HepG2 (cell line): ENCODE data around the gene ACSF3. TPM values are rescaled to one million over a fixed set of nuclear protein-coding genes. Genes with fewer than 3 reads are reported as not detected.

Source experiments
- ATAC-seq: fragments of 200-7000 bp; cut with Tn5 transposase; 3 replicates; pipeline ENCODE4 v1.9.1; 2020; ENCODE audit warnings: mild to moderate bottlenecking, moderate library complexity
- BruUV-seq: library from RNA; stranded (reverse); fragments of 400-500 nt; replicated peaks from 2 replicates; lab custom pipeline; 2021; lab: Mats Ljungman, UMichigan
- CTCF ChIA-PET: fragments of 300-600 bp; formaldehyde crosslinking; extraction: SDS; loops from one replicate; lab custom pipeline; 2021; ENCODE audit warnings: low total read pairs, inconsistent platforms, low intra/inter-chr PET ratio; lab: Yijun Ruan, JAX
- POLR2A ChIA-PET: fragments of 350-600 bp; sonication (Branson Sonifier 250); formaldehyde crosslinking; loops from one replicate; lab custom pipeline; 2020; ENCODE audit warnings: antibody characterized with exemption, inconsistent platforms; lab: Yijun Ruan, JAX
- DNase-seq: peaks from one replicate; pipeline ENCODE4 v3.0.0-alpha.2; 2015; ENCODE audit warnings: low spot score
- FAIRE-seq: peaks from 3 replicates; lab custom pipeline; 2011; peaks lifted over from hg19 to GRCh38; lab: Jason Lieb, UNC
- H2AFZ ChIP-seq: one replicate; pipeline ENCODE4 v1.6.1; 2011; ENCODE audit warnings: low read length, inconsistent platforms
- H3K27ac ChIP-seq: fragments of 300-600 bp; 3 replicates; pipeline ENCODE4 v1.8.0; 2011; ENCODE audit warnings: mixed run types, mild to moderate bottlenecking, mixed read lengths, low read length, inconsistent platforms; ENCODE audit not compliant: insufficient read depth; ENCODE audit errors: extremely low read length
- H3K27me3 ChIP-seq, 2 experiments: fragments of 200-600 bp in 1 of 2; 2 replicates in 1 of 2; 3 replicates in 1 of 2; pipeline versions ENCODE4 v1.6.0 to v1.8.0; 2011; ENCODE audit warnings: low read length in 2 of 2, mild to moderate bottlenecking in 2 of 2, moderate library complexity in 2 of 2, inconsistent platforms in 1 of 2; ENCODE audit not compliant: insufficient read depth in 2 of 2, control insufficient read depth in 1 of 2
- H3K36me3 ChIP-seq, 2 experiments: fragments of 200-600 bp in 1 of 2; replicated peaks in 1 of 2; 2 replicates in 1 of 2; 3 replicates in 1 of 2; pipeline versions ENCODE4 v1.5.1 to v1.8.0; 2011; ENCODE audit warnings: low read length in 2 of 2, inconsistent platforms in 1 of 2; ENCODE audit not compliant: insufficient read depth in 2 of 2, control insufficient read depth in 1 of 2
- H3K4me1 ChIP-seq: 2 replicates; pipeline ENCODE4 v1.5.1; 2012; ENCODE audit warnings: low read length, inconsistent platforms; ENCODE audit not compliant: insufficient read depth
- H3K4me2 ChIP-seq: 2 replicates; pipeline ENCODE4 v1.6.0; 2011; ENCODE audit warnings: low read depth, low read length, inconsistent platforms
- H3K4me3 ChIP-seq, 3 experiments: fragments of 200-600 bp in 1 of 3; sonication (generic), shearing (Covaris generic) in 1 of 3; replicated peaks in 1 of 3; 2 replicates each; pipeline ENCODE4 v1.5.1; 2011 to 2016; ENCODE audit warnings: low read length in 3 of 3, inconsistent platforms in 2 of 3, low read depth in 2 of 3, mild to moderate bottlenecking in 2 of 3, control low read depth in 1 of 3, mixed read lengths in 1 of 3; ENCODE audit not compliant: insufficient read depth in 1 of 3
- H3K79me2 ChIP-seq: one replicate; pipeline ENCODE4 v1.6.1; 2011; ENCODE audit warnings: low read length, inconsistent platforms; ENCODE audit not compliant: insufficient read depth
- H3K9ac ChIP-seq: 2 replicates; pipeline ENCODE4 v1.6.0; 2011; ENCODE audit warnings: mild to moderate bottlenecking, low read depth, low read length, inconsistent platforms; ENCODE audit not compliant: insufficient read depth
- H3K9me3 ChIP-seq: 2 replicates; pipeline ENCODE4 v1.5.1; 2012; ENCODE audit warnings: mild to moderate bottlenecking, low read length
- H4K20me1 ChIP-seq: 2 replicates; pipeline ENCODE4 v1.6.0; 2011; ENCODE audit warnings: inconsistent platforms, mild to moderate bottlenecking, low read length, moderate library complexity; ENCODE audit not compliant: insufficient read depth
- AGO2 ChIP-seq: fragments of 200-400 bp; formaldehyde crosslinking; optimal IDR thresholded peaks from 2 replicates; pipeline ENCODE3; 2017; ENCODE audit warnings: mild to moderate bottlenecking, low read depth, low read length, moderate library complexity
- ATM ChIP-seq: fragments of 450-650 bp; IDR thresholded peaks from 2 replicates; pipeline ENCODE4 v1.7.1; 2017; ENCODE audit warnings: mild to moderate bottlenecking, borderline replicate concordance
- BRF2 ChIP-seq: sonication (generic); formaldehyde crosslinking; IDR thresholded peaks from 2 replicates; pipeline ENCODE4 v1.8.1; 2022; ENCODE audit warnings: mild to moderate bottlenecking, missing genetic modification reagents
- KDM5B ChIP-seq: sonication (generic); formaldehyde crosslinking; IDR thresholded peaks from 2 replicates; pipeline ENCODE4 v1.4.0; 2020; ENCODE audit warnings: missing genetic modification reagents, mild to moderate bottlenecking, borderline replicate concordance
- PRDM10 ChIP-seq: sonication (generic); formaldehyde crosslinking; IDR thresholded peaks from 2 replicates; pipeline ENCODE4 v1.4.0; 2020; ENCODE audit warnings: low read depth, missing genetic modification reagents
- SPEN ChIP-seq: sonication (generic); formaldehyde crosslinking; IDR thresholded peaks from 2 replicates; pipeline ENCODE4 v1.5.1; 2020; ENCODE audit warnings: low read depth, mild to moderate bottlenecking, missing genetic modification reagents
- TAF1 ChIP-seq: sonication (generic); formaldehyde crosslinking; IDR thresholded peaks from 2 replicates; pipeline ENCODE4 v1.4.0; 2020; ENCODE audit warnings: missing genetic modification reagents
- YEATS2 ChIP-seq: sonication (generic); formaldehyde crosslinking; IDR thresholded peaks from 2 replicates; pipeline ENCODE4 v1.4.0; 2020; ENCODE audit warnings: missing genetic modification reagents, borderline replicate concordance
- ZNF263 ChIP-seq: sonication (generic); formaldehyde crosslinking; IDR thresholded peaks from 2 replicates; pipeline ENCODE4 v1.4.0; 2020; ENCODE audit warnings: missing genetic modification reagents
- WGBS: methylation state at CpG from one replicate; pipeline ENCODE4 v1.1.6; 2017; ENCODE audit warnings: low lambda C conversion rate; 5-methylcytosine and 5-hydroxymethylcytosine counted together
- in situ Hi-C: cut with HindIII; loops from 2 replicates; pipeline ENCODE4 v1.10.0; 2017; ENCODE audit warnings: low pct_unique_long_range_greater_than_20kb; ENCODE audit not compliant: extremely low pct_ligation_motif_present
- intact Hi-C: fragments of 100-400 bp; cut with micrococcal nuclease; formaldehyde crosslinking; loops from one replicate; pipeline ENCODE4 v1.10.0; 2022; ENCODE audit not compliant: unreplicated experiment
- polyA plus RNA-seq, 8 experiments: library from polyadenylated mRNA; depleted of rRNA in 3 of 8; stranded (reverse) in 7 of 8; unstranded in 1 of 8; fragments of >200 nt; fragmentation: Illumina TruSeq in 4 of 8; extraction: Trizol in 4 of 8; gene quantifications; 2 replicates each; pipeline versions ENCODE4 v1.2.1 to v1.2.3, GENCODE V29; 2011 to 2016; ENCODE audit warnings: low read depth in 4 of 8, missing spikeins in 1 of 8, mixed read lengths in 1 of 8; ENCODE audit not compliant: insufficient read depth in 1 of 8
- total RNA-seq, 5 experiments: library from RNA; depleted of rRNA; stranded (reverse); fragments of >200 nt; fragmentation: Illumina TruSeq; extraction: Trizol; gene quantifications; 2 replicates each; pipeline ENCODE4 v1.2.3, GENCODE V29; 2016; ENCODE audit warnings: low read depth in 1 of 5
- TF ChIP-seq, protein P1 (sequence below): sonication (generic); formaldehyde crosslinking; IDR thresholded peaks from 2 replicates; pipeline ENCODE4 v1.5.0; 2020; ENCODE audit warnings: missing genetic modification reagents, mild to moderate bottlenecking, borderline replicate concordance

ACSF3 gene
- total and polyA plus RNA-seq, 2 of the 13 experiments (the other 11 are each of a cell fraction or from before 2014, with no cell fraction given), result 14.9 to 30.6 TPM

DNA sequence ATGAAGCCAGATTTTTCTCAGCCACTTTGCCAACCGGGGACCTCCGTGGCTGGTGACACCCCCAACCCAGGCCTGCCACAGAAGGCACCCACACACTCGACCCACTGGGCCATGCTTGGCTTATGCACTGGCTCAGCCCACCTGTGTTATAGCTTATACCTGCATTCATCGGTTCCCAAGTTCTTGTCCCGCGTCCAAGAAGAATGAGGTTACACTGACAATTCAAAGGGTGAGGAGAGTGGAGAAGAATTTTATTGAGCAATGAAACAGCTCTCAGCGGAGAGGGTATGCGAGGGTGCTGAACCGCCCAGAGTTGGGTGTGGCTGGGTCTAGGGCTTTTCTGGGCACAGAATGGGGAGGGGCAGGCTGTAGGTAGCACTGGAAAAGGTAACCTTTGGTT lies 55.7 kb downstream of the ACSF3 start:
- ATAC-seq, result no peak
- CTCF ChIA-PET, result no interaction called here
- intact Hi-C loops (no loop called here), in situ Hi-C loops (no loop called here)
- H3K27ac ChIP-seq, result no peak overlapping the region
- WGBS, result 94% methylated on average over 9 of the region's 9 CpGs
- DNase-seq, result no peak
- TF ChIP-seq KDM5B (CRISPR knock-in tag) (no peak), YEATS2 (CRISPR knock-in tag) (no peak)
- no peak overlapping the region for H3K9ac ChIP-seq
- H3K27me3 ChIP-seq, result no peaks in the 10 kb centered on the region
- H4K20me1 ChIP-seq, result no peaks in the 10 kb centered on the region
- no peaks in the 10 kb centered on the region for H3K4me1 ChIP-seq
- no peak for FAIRE-seq
- H3K36me3 ChIP-seq, result peaks cover 5 to 22% of the 10 kb centered on the region in 2 experiments; a peak in 4 of 5 replicates
- H3K4me3 ChIP-seq, result no peak overlapping the region
- H3K79me2 ChIP-seq, result no peaks in the 10 kb centered on the region
- H2AFZ ChIP-seq, result no peak overlapping the region
- H3K9me3 ChIP-seq, result peaks cover 5% of the 10 kb centered on the region; the same call in 1 of the 2 replicates
- POLR2A ChIA-PET, result no interaction called here
- no TSS peak for BruUV-seq
- no peak overlapping the region for H3K4me2 ChIP-seq

DNA sequence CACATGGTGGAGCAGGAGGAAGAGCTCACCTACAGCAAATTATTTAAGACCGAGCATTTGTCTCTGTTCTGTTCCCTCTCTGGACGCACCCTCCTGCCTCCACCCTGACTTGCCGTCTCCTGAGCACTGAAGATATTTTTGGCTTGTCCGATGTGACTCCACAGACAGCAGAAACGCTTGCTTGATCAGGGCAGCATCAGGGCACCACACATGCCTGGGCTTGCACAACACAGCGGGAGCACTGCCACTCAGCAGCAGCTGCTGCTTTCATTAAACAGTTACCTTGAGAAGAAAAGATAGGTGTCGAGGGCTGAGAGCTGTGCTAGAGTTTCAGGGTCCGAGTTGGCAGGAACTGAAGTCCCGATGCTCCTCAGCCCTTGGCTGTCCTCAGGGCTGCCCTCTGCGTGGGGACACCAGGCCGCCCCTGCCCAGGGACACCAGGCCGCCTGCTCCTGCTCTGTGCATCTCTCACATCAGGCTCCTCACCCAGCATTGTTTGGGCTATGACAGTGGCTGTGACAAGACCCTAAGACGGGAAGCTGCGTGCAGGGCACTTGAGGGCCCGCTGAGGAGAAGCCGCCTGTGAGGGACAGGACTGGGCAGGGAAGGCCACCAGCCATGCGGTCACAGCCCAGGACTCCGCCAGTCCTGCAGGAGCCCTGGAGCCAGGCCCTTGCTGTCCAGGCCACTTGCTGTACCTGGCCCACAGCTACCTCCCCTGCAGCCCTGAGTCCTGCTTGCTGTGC lies 56.6 kb downstream of the ACSF3 start:
- Histone ChIP-seq H3K4me2 (no peak overlapping the region), H4K20me1 (no peaks in the 10 kb centered on the region; the same call in 1 of the 2 replicates), H3K79me2 (no peaks in the 10 kb centered on the region), H3K27me3 (no peaks in the 10 kb centered on the region), H2AFZ (no peak overlapping the region), H3K4me3 (no peak overlapping the region), H3K9ac (no peak overlapping the region), H3K4me1 (peaks cover 2% of the 10 kb centered on the region), H3K9me3 (peaks cover 5% of the 10 kb centered on the region; the same call in 1 of the 2 replicates), H3K27ac (no peak overlapping the region), H3K36me3 (peaks cover 3 to 22% of the 10 kb centered on the region in 2 experiments; a peak in 4 of 5 replicates)
- ChIA-PET CTCF (no interaction called here), POLR2A (no interaction called here)
- FAIRE-seq (no peak), ATAC-seq (no peak), DNase-seq (no peak)
- no TSS peak for BruUV-seq
- intact Hi-C loops, result no loop called here
- WGBS, result 96% methylated on average over 15 of the region's 18 CpGs
- in situ Hi-C loops, result no loop called here
- TF ChIP-seq, protein P1, sequence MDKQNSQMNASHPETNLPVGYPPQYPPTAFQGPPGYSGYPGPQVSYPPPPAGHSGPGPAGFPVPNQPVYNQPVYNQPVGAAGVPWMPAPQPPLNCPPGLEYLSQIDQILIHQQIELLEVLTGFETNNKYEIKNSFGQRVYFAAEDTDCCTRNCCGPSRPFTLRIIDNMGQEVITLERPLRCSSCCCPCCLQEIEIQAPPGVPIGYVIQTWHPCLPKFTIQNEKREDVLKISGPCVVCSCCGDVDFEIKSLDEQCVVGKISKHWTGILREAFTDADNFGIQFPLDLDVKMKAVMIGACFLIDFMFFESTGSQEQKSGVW (CRISPR knock-in tag), result no peak
- TF ChIP-seq SPEN, result no peak
- TF ChIP-seq TAF1 (CRISPR knock-in tag), result 0 out of 2 replicates have a peak, but pooled peaks have one; percentile 11
- no peak for TF ChIP-seq PRDM10 (CRISPR knock-in tag)
- 0 out of 2 replicates have a peak, but pooled peaks have one; percentile 35 for TF ChIP-seq ZNF263
- no peak for TF ChIP-seq ATM
- TF ChIP-seq AGO2, result peak; percentile 33
- no peak for TF ChIP-seq BRF2 (CRISPR knock-in tag)
